Right atrium auricular region (tissue), 2 donors: ENCODE measurements around the gene PNMA5. TPM values are rescaled to one million over a fixed set of nuclear protein-coding genes. Genes with fewer than 3 reads are reported as not detected.
"Not testable (repeated sequence)": the region's sequence is repeated elsewhere in the genome, so short reads cannot be mapped to it uniquely, and the experiment has no call there.

ENCODE experiments used
- DNase-seq: peaks from one replicate; pipeline ENCODE4 v3.0.0-alpha.2; 2019; ENCODE audit warnings: low spot score
- H3K27ac ChIP-seq, 2 donors: fragments of 200-600 bp; sonication (generic); 1 replicate in 1 of 2; 2 replicates in 1 of 2; pipeline ENCODE4 v1.5.1; 2016 to 2019
- H3K27me3 ChIP-seq, 2 donors: fragments of 200-600 bp; sonication (generic); one replicate each; pipeline versions ENCODE4 v1.5.1 to v1.6.0; 2017 to 2019
- H3K36me3 ChIP-seq: fragments of 200-600 bp; sonication (generic); one replicate; pipeline ENCODE4 v1.5.1; 2016
- H3K4me1 ChIP-seq, 2 donors: fragments of 200-600 bp; sonication (generic); one replicate each; pipeline versions ENCODE4 v1.5.1 to v1.6.0; 2017 to 2019
- H3K4me3 ChIP-seq, 2 donors: fragments of 200-600 bp; sonication (generic); 1 replicate in 1 of 2; 2 replicates in 1 of 2; pipeline ENCODE4 v1.5.1; 2017 to 2019; ENCODE audit warnings: mild to moderate bottlenecking in 1 of 2, moderate library complexity in 1 of 2
- H3K9me3 ChIP-seq, 2 donors: fragments of 200-600 bp; sonication (generic); one replicate each; pipeline ENCODE4 v1.5.1; 2019
- CTCF ChIP-seq, 2 donors: fragments of 200-600 bp; sonication (generic); IDR thresholded peaks; one replicate each; pipeline ENCODE4 v1.5.1; 2019; ENCODE audit warnings: antibody characterized with exemption in 2 of 2
- total RNA-seq, 2 donors: library from RNA; depleted of rRNA; stranded (reverse); fragments of >200 nt; gene quantifications; one replicate each; pipeline ENCODE4 v1.1.0, GENCODE V29; 2016

The PNMA5 gene
- total RNA-seq, 2 donors from 2014 or later, result not detected

GRCh38 chrX:153019166-153019565 is 25.2 kb upstream of the PNMA5 start:
- no peaks in the 10 kb centered on the region for H3K36me3 ChIP-seq
- no peak for DNase-seq

GRCh38 chrX:153017174-153017573 is 23.3 kb upstream of the PNMA5 start:
- not testable (repeated sequence) for DNase-seq, H3K27ac ChIP-seq, H3K4me3 ChIP-seq, H3K27me3 ChIP-seq, H3K36me3 ChIP-seq, H3K9me3 ChIP-seq, H3K4me1 ChIP-seq

More at GRCh38 chrX:153019166-153019565, 25.2 kb upstream of the PNMA5 start:
- H3K4me1 ChIP-seq, result no peaks in the 10 kb centered on the region
- H3K27me3 ChIP-seq, result peaks cover 0 to 4% of the 10 kb centered on the region in 2 donors
- H3K4me3 ChIP-seq, result no peak overlapping the region
- no peak for TF ChIP-seq CTCF (IDR thresholded peaks at IDR 0.05)
- no peak overlapping the region for H3K27ac ChIP-seq
- peaks cover 0 to 6% of the 10 kb centered on the region in 2 donors for H3K9me3 ChIP-seq

GRCh38 chrX:153004780-153005179 is 10.9 kb upstream of the PNMA5 start:
- Histone ChIP-seq H3K4me1 (no peaks in the 10 kb centered on the region), H3K27me3 (no peaks in the 10 kb centered on the region), H3K9me3 (no peaks in the 10 kb centered on the region), H3K27ac (no peak overlapping the region), H3K4me3 (no peak overlapping the region), H3K36me3 (no peaks in the 10 kb centered on the region)
- TF ChIP-seq CTCF (IDR thresholded peaks at IDR 0.05), result no peak
- DNase-seq, result no peak

GRCh38 chrX:153003981-153004380 is 10.1 kb upstream of the PNMA5 start:
- no peak for DNase-seq
- no peak for TF ChIP-seq CTCF (IDR thresholded peaks at IDR 0.05)
- Histone ChIP-seq H3K9me3 (no peaks in the 10 kb centered on the region), H3K27ac (no peak overlapping the region), H3K4me3 (no peak overlapping the region), H3K27me3 (no peaks in the 10 kb centered on the region), H3K36me3 (no peaks in the 10 kb centered on the region), H3K4me1 (no peaks in the 10 kb centered on the region)

- H3K27ac ChIP-seq, result not testable (repeated sequence)
These were observed 8.3 kb upstream of the PNMA5 start for GRCh38 chrX:153002182-153002581.

GRCh38 chrX:152997337-152997736 is 3.4 kb upstream of the PNMA5 start:
- TF ChIP-seq CTCF (IDR thresholded peaks at IDR 0.05), result no peak
- Histone ChIP-seq H3K27me3 (no peaks in the 10 kb centered on the region), H3K4me3 (no peak overlapping the region), H3K27ac (no peak overlapping the region), H3K4me1 (no peaks in the 10 kb centered on the region), H3K36me3 (no peaks in the 10 kb centered on the region), H3K9me3 (no peaks in the 10 kb centered on the region)
- no peak for DNase-seq

More at GRCh38 chrX:153002182-153002581, 8.3 kb upstream of the PNMA5 start:
- not testable (repeated sequence) for H3K4me3 ChIP-seq, DNase-seq, H3K9me3 ChIP-seq, H3K36me3 ChIP-seq, H3K4me1 ChIP-seq, H3K27me3 ChIP-seq

- Histone ChIP-seq H3K4me1 (no peaks in the 10 kb centered on the region), H3K4me3 (no peak overlapping the region), H3K36me3 (no peaks in the 10 kb centered on the region), H3K27me3 (no peaks in the 10 kb centered on the region), H3K27ac (no peak overlapping the region), H3K9me3 (no peaks in the 10 kb centered on the region)
- TF ChIP-seq CTCF (IDR thresholded peaks at IDR 0.05), result no peak
- no peak for DNase-seq
These were observed 1.8 kb downstream of the PNMA5 start for GRCh38 chrX:152992115-152992514.
